HEK293T (cell line): ENCODE data around the gene GTF3C5.
A peak's percentile ranks its signal among the peaks of the same experiment; 100 is the strongest.

ENCODE experiments used
- CTCF ChIA-PET: fragments of 350-600 bp; formaldehyde crosslinking; extraction: SDS; loops from one replicate; lab custom pipeline; 2021; ENCODE audit warnings: antibody characterized with exemption, inconsistent platforms; lab: Yijun Ruan, JAX
- POLR2A ChIA-PET: fragments of 350-600 bp; formaldehyde crosslinking; extraction: SDS; loops from one replicate; lab custom pipeline; 2020; ENCODE audit warnings: antibody characterized with exemption, inconsistent platforms; lab: Yijun Ruan, JAX
- DNase-seq: peaks from one replicate; pipeline ENCODE4 v3.0.0; 2012; ENCODE audit warnings: mixed read lengths; ENCODE audit errors: extremely low spot score
- ARNT ChIP-seq: fragments of 450-650 bp; IDR thresholded peaks from 2 replicates; pipeline ENCODE4 v1.6.1; 2017; ENCODE audit warnings: mild to moderate bottlenecking
- BHLHE40 ChIP-seq: fragments of 450-650 bp; IDR thresholded peaks from 2 replicates; pipeline ENCODE4 v1.6.1; 2016; ENCODE audit warnings: mild to moderate bottlenecking, moderate library complexity, borderline replicate concordance
- CTBP1 ChIP-seq: fragments of 450-650 bp; IDR thresholded peaks from 2 replicates; pipeline ENCODE4 v1.6.1; 2016; ENCODE audit warnings: borderline replicate concordance
- ELF4 ChIP-seq: fragments of 450-650 bp; IDR thresholded peaks from 2 replicates; pipeline ENCODE4 v1.6.1; 2017; ENCODE audit warnings: antibody characterized with exemption
- FOXA1 ChIP-seq: fragments of 450-650 bp; IDR thresholded peaks from 2 replicates; pipeline ENCODE4 v1.6.1; 2016; ENCODE audit warnings: mild to moderate bottlenecking
- FOXK2 ChIP-seq: fragments of 450-650 bp; IDR thresholded peaks from 2 replicates; pipeline ENCODE4 v1.6.1; 2016; ENCODE audit warnings: mild to moderate bottlenecking
- FOXM1 ChIP-seq: fragments of 450-650 bp; IDR thresholded peaks from 2 replicates; pipeline ENCODE4 v1.6.1; 2017; ENCODE audit warnings: mild to moderate bottlenecking, borderline replicate concordance
- HDGF ChIP-seq: fragments of 450-650 bp; IDR thresholded peaks from 2 replicates; pipeline ENCODE4 v1.6.1; 2017; ENCODE audit warnings: antibody characterized with exemption, borderline replicate concordance
- L3MBTL2 ChIP-seq: fragments of 450-650 bp; conservative IDR thresholded peaks from 2 replicates; pipeline ENCODE4 v1.6.1; 2016; ENCODE audit warnings: mild to moderate bottlenecking
- LEF1 ChIP-seq: fragments of 450-650 bp; IDR thresholded peaks from 2 replicates; pipeline ENCODE4 v1.6.1; 2017; ENCODE audit warnings: mild to moderate bottlenecking, borderline replicate concordance
- NFRKB ChIP-seq: fragments of 450-650 bp; IDR thresholded peaks from 2 replicates; pipeline ENCODE4 v1.6.1; 2016; ENCODE audit warnings: mild to moderate bottlenecking, moderate library complexity
- PKNOX1 ChIP-seq: fragments of 450-650 bp; IDR thresholded peaks from 2 replicates; pipeline ENCODE4 v1.6.1; 2016
- SP1 ChIP-seq: fragments of 450-650 bp; IDR thresholded peaks from 2 replicates; pipeline ENCODE4 v1.6.1; 2017
- SUZ12 ChIP-seq: fragments of 450-650 bp; IDR thresholded peaks from 2 replicates; pipeline ENCODE4 v1.6.1; 2016; ENCODE audit warnings: mild to moderate bottlenecking
- TARDBP ChIP-seq: fragments of 450-650 bp; IDR thresholded peaks from 2 replicates; pipeline ENCODE4 v1.6.1; 2016
- ZNF384 ChIP-seq: fragments of 450-650 bp; IDR thresholded peaks from 2 replicates; pipeline ENCODE4 v1.6.1; 2016

The GTF3C5 gene

GRCh38 chr9:133023117-133023890 is 7.5 kb upstream of the GTF3C5 start:
- no peak for DNase-seq
- POLR2A ChIA-PET, result no interaction called here

GRCh38 chr9:133026426-133026825 is 4.4 kb upstream of the GTF3C5 start:
- ChIA-PET CTCF (no interaction called here), POLR2A (no interaction called here)
- DNase-seq, result no peak
- TF ChIP-seq HDGF, result no peak
- TF ChIP-seq BHLHE40, result no peak
- no peak for TF ChIP-seq FOXM1
- no peak for TF ChIP-seq ZNF384
- no peak for TF ChIP-seq ELF4
- no peak for TF ChIP-seq CTBP1
- TF ChIP-seq FOXK2, result no peak
- no peak for TF ChIP-seq SUZ12
- TF ChIP-seq L3MBTL2, result no peak
- no peak for TF ChIP-seq LEF1
- no peak for TF ChIP-seq FOXA1
- TF ChIP-seq NFRKB, result no peak

More at GRCh38 chr9:133023117-133023890, 7.5 kb upstream of the GTF3C5 start:
- no peak for TF ChIP-seq BHLHE40
- no peak for TF ChIP-seq ARNT
- TF ChIP-seq FOXM1, result no peak
- no peak for TF ChIP-seq SUZ12
- TF ChIP-seq NFRKB, result no peak
- TF ChIP-seq SP1, result no peak
- no peak for TF ChIP-seq PKNOX1
- TF ChIP-seq L3MBTL2, result no peak
- TF ChIP-seq HDGF, result no peak
- TF ChIP-seq ZNF384, result no peak
- TF ChIP-seq CTBP1, result no peak
- TF ChIP-seq FOXA1, result no peak
- TF ChIP-seq LEF1, result no peak
- TF ChIP-seq TARDBP, result no peak
- no peak for TF ChIP-seq FOXK2
- no peak for TF ChIP-seq ELF4
- CTCF ChIA-PET, result interaction anchor here (1.4 to 2.6 kb wide), 4 partner anchors 11 to 124 kb away, joined by 7 to 18 read pairs (median 8); no protein-coding TSS in a partner anchor

GRCh38 chr9:133027134-133027533 is 3.7 kb upstream of the GTF3C5 start:
- POLR2A ChIA-PET, result no interaction called here
- CTCF ChIA-PET, result no interaction called here
- DNase-seq, result no peak
- TF ChIP-seq ELF4 (no peak), LEF1 (no peak), ARNT (no peak), SP1 (no peak), FOXA1 (no peak), CTBP1 (no peak), SUZ12 (no peak), BHLHE40 (no peak), HDGF (no peak), FOXM1 (no peak), FOXK2 (no peak), TARDBP (no peak), ZNF384 (no peak), L3MBTL2 (no peak)

GRCh38 chr9:133028221-133028620 is 2.6 kb upstream of the GTF3C5 start:
- CTCF ChIA-PET, result no interaction called here
- no peak for DNase-seq
- POLR2A ChIA-PET, result no interaction called here
- TF ChIP-seq CTBP1 (no peak), FOXM1 (no peak), FOXA1 (no peak), PKNOX1 (no peak), ZNF384 (no peak)

- ChIA-PET CTCF (interaction anchor here (1.1 kb wide), 1 partner anchor 8 kb away, joined by 13 read pairs; no protein-coding TSS in a partner anchor), POLR2A (interaction anchor here (0.7 to 1.7 kb wide), 19 partner anchors 8 to 429 kb away, joined by 3 to 20 read pairs (median 4); no protein-coding TSS in a partner anchor)
- TF ChIP-seq BHLHE40, result no peak
- TF ChIP-seq TARDBP, result no peak
- TF ChIP-seq FOXM1, result no peak
- no peak for DNase-seq
Measured at GRCh38 chr9:133029994-133030316, 842 bp upstream of the GTF3C5 start.

- POLR2A ChIA-PET, result interaction anchor here (0.6 to 1.7 kb wide), 11 partner anchors 9 to 118 kb away, joined by 3 to 20 read pairs (median 4); no protein-coding TSS in a partner anchor
- TF ChIP-seq CTBP1 (no peak), L3MBTL2 (0 out of 2 replicates have a peak, but pooled peaks have one; percentile 3)
- no peak for DNase-seq
- CTCF ChIA-PET, result interaction anchor here (1.1 kb wide), 1 partner anchor 9 kb away, joined by 13 read pairs; no protein-coding TSS in a partner anchor
Measured at GRCh38 chr9:133031130-133031422, 279 bp downstream of the GTF3C5 start.

- POLR2A ChIA-PET, result interaction anchor here (0.6 to 1.7 kb wide), 10 partner anchors 9 to 118 kb away, joined by 3 to 20 read pairs (median 4); no protein-coding TSS in a partner anchor
- no peak for TF ChIP-seq FOXA1
- no peak for TF ChIP-seq SP1
- no peak for TF ChIP-seq ZNF384
- no peak for TF ChIP-seq SUZ12
- no peak for TF ChIP-seq CTBP1
- TF ChIP-seq FOXK2, result no peak
- CTCF ChIA-PET, result no interaction called here
- no peak for DNase-seq
Measured at GRCh38 chr9:133031496-133031911, 707 bp downstream of the GTF3C5 start.
